ENCODE results near the gene SERPINA5. TPM values are rescaled to one million over a fixed set of nuclear protein-coding genes. Genes with fewer than 3 reads are reported as not detected.

SERPINA5 gene
- total RNA-seq, 4 donors from 2014 or later, result 2.3 to 8.4 (median 3.7) TPM

- no peak for TF ChIP-seq POLR2AphosphoS5 (IDR thresholded peaks at IDR 0.05)
- no peak for TF ChIP-seq POLR2A (IDR thresholded peaks at IDR 0.05)
- TF ChIP-seq CTCF (IDR thresholded peaks at IDR 0.05), result no peak
- TF ChIP-seq EP300 (IDR thresholded peaks at IDR 0.05), result no peak
- Histone ChIP-seq H3K9me3 (no peaks in the 10 kb centered on the region), H3K27me3 (peaks cover 17% of the 10 kb centered on the region), H3K4me1 (peaks cover 0 to 23% (median 3%) of the 10 kb centered on the region in 3 donors), H3K27ac (no peak overlapping the region), H3K4me3 (no peak overlapping the region), H3K36me3 (no peaks in the 10 kb centered on the region)
- no peak for ATAC-seq
- 72 to 92% methylated on average over 5 of the region's 6 CpGs for whole genome bisulfite sequencing, 2 donors (ENCODE audit: low coverage in 1 of 2)
Observed at GRCh38 chr14:94578712-94579111, 2.5 kb upstream of the SERPINA5 start.

- H3K36me3 ChIP-seq, result no peaks in the 10 kb centered on the region
- H3K4me1 ChIP-seq, result peaks cover 0 to 23% (median 3%) of the 10 kb centered on the region in 3 donors
- peak; percentile 34 for ATAC-seq
- peak overlapping the region in 3 of 4 donors; percentile 24 to 41 (median 35) for H3K27ac ChIP-seq
- H3K27me3 ChIP-seq, result peaks cover 20% of the 10 kb centered on the region
- WGBS, 2 donors (ENCODE audit: low coverage in 1 of 2), result 41 to 73% methylated on average over 7 of the region's 7 CpGs
- TF ChIP-seq POLR2A (IDR thresholded peaks at IDR 0.05) (no peak), POLR2AphosphoS5 (IDR thresholded peaks at IDR 0.05) (no peak), CTCF (IDR thresholded peaks at IDR 0.05) (no peak), EP300 (IDR thresholded peaks at IDR 0.05) (no peak)
- no peaks in the 10 kb centered on the region for H3K9me3 ChIP-seq
- H3K4me3 ChIP-seq, result no peak overlapping the region
Observed at GRCh38 chr14:94582199-94582750, 1.0 kb downstream of the SERPINA5 start.

GRCh38 chr14:94582851-94583250 lies 1.6 kb downstream of the SERPINA5 start:
- H3K36me3 ChIP-seq, result no peaks in the 10 kb centered on the region
- no peak overlapping the region for H3K4me3 ChIP-seq
- 80 to 86% methylated on average over 1 to 3 of the region's 3 CpGs for WGBS, 2 donors (ENCODE audit: low coverage in 1 of 2)
- H3K4me1 ChIP-seq, result peaks cover 0 to 23% (median 3%) of the 10 kb centered on the region in 3 donors
- H3K9me3 ChIP-seq, result no peaks in the 10 kb centered on the region
- no peak for ATAC-seq
- H3K27ac ChIP-seq, result no peak overlapping the region
- TF ChIP-seq POLR2A (IDR thresholded peaks at IDR 0.05) (no peak), CTCF (IDR thresholded peaks at IDR 0.05) (no peak)
- peaks cover 26% of the 10 kb centered on the region for H3K27me3 ChIP-seq

- H3K9me3 ChIP-seq, result no peaks in the 10 kb centered on the region
- WGBS, 2 donors (ENCODE audit: low coverage in 1 of 2), result 86 to 100% methylated on average over 1 of the region's 4 CpGs
- H3K4me3 ChIP-seq, result no peak overlapping the region
- H3K27me3 ChIP-seq, result peaks cover 25% of the 10 kb centered on the region
- no peak for ATAC-seq
- H3K27ac ChIP-seq, result no peak overlapping the region
- H3K4me1 ChIP-seq, result peaks cover 0 to 23% (median 3%) of the 10 kb centered on the region in 3 donors
- TF ChIP-seq POLR2AphosphoS5 (IDR thresholded peaks at IDR 0.05) (no peak), POLR2A (IDR thresholded peaks at IDR 0.05) (no peak), CTCF (IDR thresholded peaks at IDR 0.05) (no peak), EP300 (IDR thresholded peaks at IDR 0.05) (no peak)
- no peaks in the 10 kb centered on the region for H3K36me3 ChIP-seq
Observed at GRCh38 chr14:94583557-94583956, 2.3 kb downstream of the SERPINA5 start.

GRCh38 chr14:94584591-94585280 lies 3.5 kb downstream of the SERPINA5 start:
- H3K36me3 ChIP-seq, result no peaks in the 10 kb centered on the region
- no peak for TF ChIP-seq EP300 (IDR thresholded peaks at IDR 0.05)
- TF ChIP-seq POLR2A (IDR thresholded peaks at IDR 0.05), result no peak
- TF ChIP-seq CTCF (IDR thresholded peaks at IDR 0.05), result no peak
- no peak for TF ChIP-seq POLR2AphosphoS5 (IDR thresholded peaks at IDR 0.05)
- no peaks in the 10 kb centered on the region for H3K9me3 ChIP-seq
- peaks cover 20% of the 10 kb centered on the region for H3K27me3 ChIP-seq
- 69 to 93% methylated on average over 3 of the region's 5 CpGs for WGBS, 2 donors (ENCODE audit: low coverage in 1 of 2)
- no peak for ATAC-seq
- no peak overlapping the region for H3K4me3 ChIP-seq
- no peak overlapping the region for H3K27ac ChIP-seq
- H3K4me1 ChIP-seq, result peaks cover 0 to 23% (median 3%) of the 10 kb centered on the region in 3 donors

All from gastroesophageal sphincter (tissue), 4 donors.